Measurements from ENCODE around the gene SOWAHC.
"Not testable (repeated sequence)": the region's sequence is repeated elsewhere in the genome, so short reads cannot be mapped to it uniquely, and the experiment has no call there.

Gene SOWAHC

GRCh38 chr2:109613922-109614714 lies at the start of gene SOWAHC, which contains the start of gene SEPTIN10:
SOWAHC (plus strand) TSS chr2:109614364; CDS start chr2:109614490, 126 bp downstream.
SEPTIN10 (minus strand) TSS chr2:109613966; CDS start chr2:109613827, 139 bp downstream.
- DNase-seq (ENCODE audit: low read depth in 2 of 3, low spot score in 2 of 3) = peak; percentile 49 to 62 (median 51)

DNA sequence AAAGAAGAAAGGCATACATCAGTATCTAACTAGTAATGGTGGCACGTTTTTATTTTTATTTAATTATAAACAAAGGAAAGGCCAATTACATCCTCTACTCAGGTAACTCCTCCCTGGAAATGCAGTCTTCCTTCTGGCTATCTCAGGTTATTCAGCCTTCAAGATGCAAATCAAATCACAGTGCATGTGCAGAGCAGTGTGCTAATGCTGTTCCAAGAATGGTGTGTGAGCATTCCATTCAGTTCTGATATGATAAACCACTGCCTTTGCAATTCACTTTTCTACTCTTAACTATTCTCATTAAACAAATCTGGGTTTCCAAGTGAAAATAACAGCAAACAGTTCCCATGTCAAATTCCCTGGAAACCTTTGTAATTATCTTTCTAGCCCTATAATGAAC lies 38.8 kb upstream of the SOWAHC start:
- DNase-seq (ENCODE audit: low read depth in 2 of 3, low spot score in 2 of 3) = no peak

- DNase-seq (ENCODE audit: low read depth in 2 of 3, low spot score in 2 of 3) = not testable (repeated sequence)
Measured at GRCh38 chr2:109577630-109578029, 36.5 kb upstream of the SOWAHC start.

DNA sequence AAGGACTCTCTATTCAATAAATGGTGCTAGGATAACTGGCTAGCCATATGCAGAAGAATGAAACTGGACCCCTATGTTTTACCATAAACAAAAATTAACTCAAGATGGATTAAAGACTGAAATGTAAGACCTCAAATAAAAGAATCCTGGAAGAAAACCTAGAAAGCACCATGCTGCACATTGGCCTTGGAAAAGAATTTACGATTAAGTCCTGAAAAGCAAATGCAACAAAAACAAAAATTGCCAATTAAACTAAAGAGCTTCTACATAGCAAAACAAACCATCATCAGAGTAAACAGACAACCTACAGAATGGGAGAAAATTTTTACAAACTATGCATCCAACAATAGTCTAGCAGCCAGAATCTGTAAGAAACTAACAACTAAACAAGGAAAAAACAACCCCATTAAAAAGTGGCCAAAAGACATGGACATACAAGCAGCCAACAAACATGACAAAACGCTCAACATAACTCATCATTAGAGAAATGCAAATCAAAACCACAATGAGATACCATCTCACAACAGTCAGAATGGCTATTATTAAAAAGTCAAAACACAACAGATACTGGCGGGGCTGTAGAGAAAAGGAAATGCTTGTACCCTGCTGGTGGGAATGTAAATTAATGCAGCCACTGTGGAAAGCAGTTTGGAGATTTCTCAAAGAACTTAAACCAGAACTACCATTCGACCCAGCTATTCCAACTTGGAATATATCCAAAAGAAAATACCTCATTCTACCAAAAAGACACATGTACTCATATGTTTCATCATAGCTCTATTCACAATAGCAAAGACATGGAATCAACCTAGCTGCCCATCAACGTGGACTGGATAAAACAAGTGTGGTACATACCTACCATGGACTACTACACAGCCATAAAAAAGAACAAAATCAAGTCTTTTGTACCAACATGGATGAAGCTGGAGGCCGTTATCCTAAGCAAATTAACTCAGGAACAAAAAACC lies 31.0 kb upstream of the SOWAHC start:
- DNase-seq (ENCODE audit: low read depth in 2 of 3, low spot score in 2 of 3) = no peak

DNA sequence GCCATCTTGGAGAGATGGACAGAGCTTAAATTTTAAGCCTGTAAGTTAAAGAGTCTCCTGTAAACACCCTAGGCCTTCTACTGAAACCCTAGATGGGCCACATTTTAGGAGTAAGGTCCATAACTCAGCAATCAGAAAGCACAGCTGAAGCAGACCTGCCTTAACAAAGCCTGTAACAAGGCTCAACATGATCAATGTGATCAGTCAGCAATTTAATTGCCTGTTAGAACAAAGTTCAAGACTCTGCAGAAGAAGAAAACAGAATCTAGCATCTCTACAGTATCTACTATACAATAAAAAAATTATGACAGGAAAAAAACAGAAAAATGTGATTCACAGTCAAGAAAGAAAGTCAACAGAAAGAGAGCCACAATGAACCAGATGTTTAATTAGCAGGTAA lies 27.5 kb upstream of the SOWAHC start:
- no peak for DNase-seq (ENCODE audit: low read depth in 2 of 3, low spot score in 2 of 3)

DNA sequence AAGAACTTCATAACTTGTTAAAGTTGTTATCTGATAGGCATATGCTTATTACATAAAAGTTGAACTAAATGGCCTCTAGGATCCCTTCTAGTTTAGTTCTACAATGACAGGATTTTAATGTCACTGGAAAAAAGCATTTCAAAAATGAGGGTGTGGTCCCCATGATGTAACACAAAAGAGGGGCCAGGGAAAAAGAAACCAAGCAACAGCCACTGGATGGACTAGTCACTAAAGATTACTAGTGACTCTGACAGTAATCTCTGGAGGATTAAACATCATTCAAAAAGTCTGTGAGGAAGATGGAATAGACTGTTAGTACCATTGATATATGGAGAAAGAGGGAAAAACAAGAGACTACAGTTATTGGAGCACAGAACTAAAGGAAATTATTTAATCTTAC lies 23.0 kb upstream of the SOWAHC start:
- no peak for DNase-seq (ENCODE audit: low read depth in 2 of 3, low spot score in 2 of 3)

DNA sequence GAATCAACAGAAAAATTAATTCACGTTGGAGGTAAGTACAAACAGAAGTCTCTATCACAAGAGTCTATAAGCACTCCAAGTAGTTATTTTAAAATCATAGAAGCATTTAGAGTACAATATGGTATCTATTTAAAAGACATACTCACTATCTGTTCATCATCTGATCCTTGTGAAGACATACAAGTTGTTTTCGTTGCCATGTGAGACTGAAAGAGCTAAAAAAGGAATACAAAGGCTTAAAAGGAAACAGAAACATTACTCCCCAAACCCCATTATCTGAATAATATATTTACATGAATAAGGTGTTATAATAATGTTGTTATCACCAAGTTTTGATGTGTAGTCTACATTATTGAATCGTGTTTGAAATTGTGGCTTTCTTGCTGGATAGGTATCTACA lies 21.3 kb upstream of the SOWAHC start:
- no peak for DNase-seq (ENCODE audit: low read depth in 2 of 3, low spot score in 2 of 3)

GRCh38 chr2:109594246-109594885 lies 19.8 kb upstream of the SOWAHC start:
- no peak for DNase-seq (ENCODE audit: low read depth in 2 of 3, low spot score in 2 of 3)

DNA sequence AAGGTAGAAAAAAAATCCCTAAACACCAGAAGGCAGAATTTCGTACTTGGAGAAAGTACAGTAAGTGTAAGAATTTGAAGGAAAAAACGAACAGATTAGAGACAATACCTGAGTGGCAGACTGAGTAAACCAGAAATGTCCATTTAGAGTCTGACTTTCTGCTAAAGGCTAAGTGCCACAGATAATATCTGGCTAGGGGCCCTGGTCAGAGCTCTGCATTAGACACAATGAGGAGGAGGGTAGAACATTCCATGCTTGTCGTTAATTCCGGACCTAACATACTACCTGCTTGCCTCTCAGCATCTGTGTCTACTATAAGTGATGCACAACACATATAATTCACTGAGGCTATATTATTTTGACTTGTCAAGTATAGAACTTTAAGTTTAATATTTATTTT lies 18.5 kb upstream of the SOWAHC start:
- DNase-seq (ENCODE audit: low read depth in 2 of 3, low spot score in 2 of 3) = no peak

GRCh38 chr2:109597283-109597682 lies 16.9 kb upstream of the SOWAHC start:
- DNase-seq (ENCODE audit: low read depth in 2 of 3, low spot score in 2 of 3) = no peak

GRCh38 chr2:109601783-109602182 lies 12.4 kb upstream of the SOWAHC start:
- DNase-seq (ENCODE audit: low read depth in 2 of 3, low spot score in 2 of 3) = no peak

GRCh38 chr2:109602617-109603188 lies 11.5 kb upstream of the SOWAHC start:
- no peak for DNase-seq (ENCODE audit: low read depth in 2 of 3, low spot score in 2 of 3)

- DNase-seq (ENCODE audit: low read depth in 2 of 3, low spot score in 2 of 3) = no peak
Measured at GRCh38 chr2:109604597-109604996, 9.6 kb upstream of the SOWAHC start.

DNA sequence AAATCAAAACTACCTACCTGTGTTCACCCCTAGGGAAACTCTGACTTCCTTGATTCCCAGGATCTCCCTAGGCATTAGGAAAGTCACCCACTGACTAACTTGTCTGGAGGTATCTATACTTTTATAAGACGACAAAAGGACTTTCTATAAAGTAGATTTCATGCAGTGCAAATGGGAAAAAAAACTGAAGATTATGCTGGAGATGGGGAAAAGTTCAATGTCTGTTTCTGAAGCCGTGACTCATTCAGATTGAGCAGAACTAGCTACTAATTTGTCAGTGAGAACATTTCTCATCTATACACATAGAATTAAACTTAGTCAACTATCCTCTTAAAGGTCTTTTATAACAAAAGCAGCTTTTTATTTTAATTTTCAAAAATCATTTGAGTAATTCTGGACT lies 6.4 kb upstream of the SOWAHC start:
- DNase-seq (ENCODE audit: low read depth in 2 of 3, low spot score in 2 of 3) = no peak

DNA sequence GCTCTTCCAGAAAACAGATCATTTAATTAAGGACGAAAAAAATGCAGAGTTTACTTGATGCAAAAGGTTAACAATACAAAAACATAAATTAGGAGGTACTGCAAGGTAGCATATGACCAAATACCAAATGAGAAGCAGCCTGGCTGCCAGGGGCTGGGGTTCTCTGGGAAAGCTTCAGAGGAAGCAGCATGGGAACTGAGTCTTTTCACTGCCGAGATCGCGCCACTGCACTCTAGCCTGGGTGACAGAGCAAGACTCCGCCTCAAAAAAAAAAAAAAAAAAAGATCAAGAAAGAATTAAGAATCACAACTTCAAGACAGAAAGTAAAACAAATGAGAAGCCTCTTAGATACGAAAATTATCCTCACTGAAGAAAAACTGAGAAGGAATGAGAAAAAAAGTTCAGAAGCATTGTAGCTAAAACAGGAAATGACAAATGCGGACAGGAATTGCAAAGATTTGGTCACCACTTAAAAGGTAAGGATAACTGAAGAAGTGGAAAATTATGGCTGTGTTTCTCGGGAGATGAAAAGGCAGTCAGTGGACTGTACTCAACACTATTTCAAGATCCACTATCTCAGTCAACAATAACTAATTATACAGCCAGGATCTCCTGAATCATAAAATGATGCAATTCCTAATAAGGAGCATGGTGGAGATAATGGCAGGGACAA lies 4.7 kb upstream of the SOWAHC start:
- no peak for DNase-seq (ENCODE audit: low read depth in 2 of 3, low spot score in 2 of 3)

GRCh38 chr2:109611467-109612095 lies 2.6 kb upstream of the SOWAHC start:
- DNase-seq (ENCODE audit: low read depth in 2 of 3, low spot score in 2 of 3) = no peak

GRCh38 chr2:109613081-109613921 lies 863 bp upstream of the SOWAHC start:
- no peak for DNase-seq (ENCODE audit: low read depth in 2 of 3, low spot score in 2 of 3)

GRCh38 chr2:109614715-109615636 lies 812 bp downstream of the SOWAHC start:
- DNase-seq (ENCODE audit: low read depth in 2 of 3, low spot score in 2 of 3) = no peak
